ENCODE results near the gene ENTPD6.

GRCh38 chr20:25230166-25230831 is 34.8 kb downstream of the ENTPD6 start:
- TF ChIP-seq CTCF (IDR thresholded peaks at IDR 0.05; ENCODE audit: low read depth, low read length, poor library complexity, severe bottlenecking) (no peak), EZH2phosphoT487 (IDR thresholded peaks at IDR 0.05; ENCODE audit: borderline replicate concordance, low read length) (no peak)

All from DOHH2 (cell line).